WTC11 (cell line): Measurements from ENCODE around the gene EYS. TPM values are rescaled to one million over a fixed set of nuclear protein-coding genes. Genes with fewer than 3 reads are reported as not detected.

Experiments used
- ATAC-seq: fragments of 200-7000 bp; cut with Tn5 transposase; 2 replicates; pipeline ENCODE4 v1.10.0; 2021; ENCODE audit warnings: mild to moderate bottlenecking, moderate library complexity
- CTCF ChIA-PET: fragments of 300-600 bp; sonication (Branson Sonifier 250); formaldehyde crosslinking; loops from one replicate; lab custom pipeline; 2021; ENCODE audit warnings: antibody characterized with exemption; lab: Charles Lee
- POLR2A ChIA-PET: fragments of 350-600 bp; sonication (Branson Sonifier 250); formaldehyde crosslinking; loops from one replicate; lab custom pipeline; 2021; ENCODE audit warnings: antibody characterized with exemption; lab: Charles Lee
- DNase-seq: peaks from one replicate; pipeline ENCODE4 v3.0.0; 2021; ENCODE audit warnings: low spot score
- H3K27ac Mint-ChIP-seq: 2 replicates; pipeline ENCODE4 v1.8.0; 2021; ENCODE audit warnings: mixed read lengths
- H3K27me3 Mint-ChIP-seq: 2 replicates; pipeline ENCODE4 v1.8.0; 2021; ENCODE audit warnings: low read depth, mild to moderate bottlenecking, moderate library complexity, mixed read lengths
- H3K36me3 Mint-ChIP-seq: 2 replicates; pipeline ENCODE4 v1.8.0; 2021; ENCODE audit warnings: mixed read lengths
- H3K4me1 Mint-ChIP-seq: 2 replicates; pipeline ENCODE4 v1.8.0; 2022; ENCODE audit warnings: mixed read lengths
- H3K4me3 Mint-ChIP-seq: 2 replicates; pipeline ENCODE4 v1.8.0; 2021; ENCODE audit warnings: mild to moderate bottlenecking, moderate library complexity, mixed read lengths
- H3K9me3 Mint-ChIP-seq: 2 replicates; pipeline ENCODE4 v1.8.0; 2021; ENCODE audit warnings: mixed read lengths
- ATF1 ChIP-seq: sonication (generic); formaldehyde crosslinking; IDR thresholded peaks from 2 replicates; pipeline ENCODE4 v1.8.1; 2023; ENCODE audit warnings: mild to moderate bottlenecking, moderate library complexity, missing genetic modification reagents
- ATF2 ChIP-seq: sonication (generic); formaldehyde crosslinking; IDR thresholded peaks from 2 replicates; pipeline ENCODE4 v1.8.1; 2022; ENCODE audit warnings: low read depth, missing genetic modification reagents, borderline replicate concordance
- FOXK1 ChIP-seq: sonication (generic); formaldehyde crosslinking; IDR thresholded peaks from 2 replicates; pipeline ENCODE4 v1.8.0; 2022; ENCODE audit warnings: mild to moderate bottlenecking, moderate library complexity, missing genetic modification reagents
- FOXP4 ChIP-seq: sonication (generic); formaldehyde crosslinking; IDR thresholded peaks from 2 replicates; pipeline ENCODE4 v1.8.0; 2022; ENCODE audit warnings: mild to moderate bottlenecking, missing genetic modification reagents
- GTF2I ChIP-seq: fragments of 250-450 bp; sonication (Bioruptor Pico); conservative IDR thresholded peaks from 2 replicates; pipeline ENCODE4 v1.4.0; 2021; ENCODE audit warnings: mild to moderate bottlenecking
- IRF1 ChIP-seq: sonication (generic); formaldehyde crosslinking; IDR thresholded peaks from 2 replicates; pipeline ENCODE4 v1.8.0; 2023; ENCODE audit warnings: missing genetic modification reagents
- MXD4 ChIP-seq: fragments of 250-450 bp; sonication (Bioruptor Pico); IDR thresholded peaks from 2 replicates; pipeline ENCODE4 v1.8.0; 2021; ENCODE audit warnings: mild to moderate bottlenecking, moderate library complexity, borderline replicate concordance
- NR1H2 ChIP-seq: sonication (generic); formaldehyde crosslinking; IDR thresholded peaks from 2 replicates; pipeline ENCODE4 v1.9.0; 2021; ENCODE audit warnings: mild to moderate bottlenecking, moderate library complexity, missing genetic modification reagents
- PREB ChIP-seq: sonication (generic); formaldehyde crosslinking; IDR thresholded peaks from 2 replicates; pipeline ENCODE4 v1.8.1; 2022; ENCODE audit warnings: mild to moderate bottlenecking, missing genetic modification reagents, moderate library complexity, borderline replicate concordance
- PRRX2 ChIP-seq: fragments of 250-450 bp; sonication (Bioruptor Pico); IDR thresholded peaks from 2 replicates; pipeline ENCODE4 v1.8.0; 2021; ENCODE audit warnings: mild to moderate bottlenecking
- RELA ChIP-seq: sonication (generic); formaldehyde crosslinking; IDR thresholded peaks from 2 replicates; pipeline ENCODE4 v1.8.1; 2022; ENCODE audit warnings: missing genetic modification reagents, mild to moderate bottlenecking, borderline replicate concordance
- ZMAT4 ChIP-seq: fragments of 250-450 bp; sonication (Bioruptor Pico); IDR thresholded peaks from 2 replicates; pipeline ENCODE4 v1.9.0; 2021; ENCODE audit warnings: mild to moderate bottlenecking
- ZNF532 ChIP-seq: fragments of 250-450 bp; sonication (Bioruptor Pico); IDR thresholded peaks from 2 replicates; pipeline ENCODE4 v1.9.0; 2021; ENCODE audit warnings: mild to moderate bottlenecking, borderline replicate concordance
- total RNA-seq: library from RNA; stranded (reverse); gene quantifications from 3 replicates; pipeline ENCODE4 v1.2.3, GENCODE V29; 2021

The EYS gene
- total RNA-seq, 1 experiment from 2014 or later = not detected

- no peak for ATAC-seq
- CTCF ChIA-PET = no interaction called here
- Mint-ChIP-seq H3K27ac (no peak overlapping the region), H3K9me3 (peaks cover 48% of the 10 kb centered on the region), H3K36me3 (peaks cover 38% of the 10 kb centered on the region), H3K4me3 (no peak overlapping the region), H3K4me1 (no peaks in the 10 kb centered on the region), H3K27me3 (no peaks in the 10 kb centered on the region)
- POLR2A ChIA-PET = no interaction called here
- TF ChIP-seq PREB (no peak), NR1H2 (no peak), FOXK1 (CRISPR knock-in tag) (no peak), ATF2 (CRISPR knock-in tag) (no peak), PRRX2 (no peak), GTF2I (CRISPR knock-in tag) (no peak), ATF1 (no peak)
- DNase-seq = no peak
Measured at GRCh38 chr6:65088575-65088974, 618.5 kb downstream of the EYS start.

GRCh38 chr6:65081756-65082155 lies 625.3 kb downstream of the EYS start:
- ChIA-PET CTCF (no interaction called here), POLR2A (no interaction called here)
- no peak overlapping the region for H3K4me3 Mint-ChIP-seq
- peaks cover 28% of the 10 kb centered on the region for H3K9me3 Mint-ChIP-seq
- no peaks in the 10 kb centered on the region for H3K27me3 Mint-ChIP-seq
- no peaks in the 10 kb centered on the region for H3K4me1 Mint-ChIP-seq
- TF ChIP-seq FOXP4 (no peak), IRF1 (CRISPR knock-in tag) (no peak), MXD4 (CRISPR knock-in tag) (no peak), ZNF532 (CRISPR knock-in tag) (no peak), RELA (CRISPR knock-in tag) (no peak)
- DNase-seq (no peak), ATAC-seq (no peak)
- H3K36me3 Mint-ChIP-seq = peaks cover 12% of the 10 kb centered on the region; the same call in 1 of the 2 replicates
- no peak overlapping the region for H3K27ac Mint-ChIP-seq

- CTCF ChIA-PET = no interaction called here
- DNase-seq (no peak), ATAC-seq (no peak)
- peaks cover 7% of the 10 kb centered on the region; the same call in 1 of the 2 replicates for H3K36me3 Mint-ChIP-seq
- H3K4me3 Mint-ChIP-seq = no peak overlapping the region
- no peak for TF ChIP-seq ZNF532 (CRISPR knock-in tag)
- no peak for TF ChIP-seq ZMAT4 (CRISPR knock-in tag)
- no peaks in the 10 kb centered on the region for H3K27me3 Mint-ChIP-seq
- POLR2A ChIA-PET = no interaction called here
- H3K27ac Mint-ChIP-seq = no peak overlapping the region
- H3K4me1 Mint-ChIP-seq = no peaks in the 10 kb centered on the region
- H3K9me3 Mint-ChIP-seq = peaks cover 45% of the 10 kb centered on the region
Measured at GRCh38 chr6:65075705-65076230, 631.3 kb downstream of the EYS start.
